Epidermal melanocyte (primary cell): Measurements from ENCODE around the gene GPR50.

ENCODE experiments used
- DNase-seq: peaks from one replicate; pipeline ENCODE4 v3.0.0; 2011; ENCODE audit warnings: low spot score; ENCODE audit not compliant: insufficient read length

GPR50 gene

GRCh38 chrX:151176231-151176750 lies at the start of gene GPR50:
Gene GPR50, plus strand, starts transcription at chrX:151176584. Its CDS starts 138 bp downstream, at chrX:151176722.
- no peak for DNase-seq

GRCh38 chrX:151132531-151132930 lies 43.9 kb upstream of the GPR50 start:
- DNase-seq = no peak

- DNase-seq = peak; percentile 22
Measured at GRCh38 chrX:151151665-151152267, 24.6 kb upstream of the GPR50 start.

- DNase-seq = no peak
Measured at GRCh38 chrX:151153086-151153485, 23.3 kb upstream of the GPR50 start.

GRCh38 chrX:151153667-151154066 lies 22.7 kb upstream of the GPR50 start:
- DNase-seq = no peak

- no peak for DNase-seq
Measured at GRCh38 chrX:151155234-151155633, 21.1 kb upstream of the GPR50 start.

GRCh38 chrX:151161690-151162089 lies 14.7 kb upstream of the GPR50 start:
- no peak for DNase-seq

GRCh38 chrX:151167791-151168345 lies 8.5 kb upstream of the GPR50 start:
- DNase-seq = no peak

GRCh38 chrX:151169783-151170182 lies 6.6 kb upstream of the GPR50 start:
- DNase-seq = no peak

GRCh38 chrX:151174581-151175282 lies 1.7 kb upstream of the GPR50 start:
- no peak for DNase-seq

GRCh38 chrX:151175283-151176062 lies 911 bp upstream of the GPR50 start:
- DNase-seq = no peak

- DNase-seq = no peak
Measured at GRCh38 chrX:151177141-151178027, 1.0 kb downstream of the GPR50 start.

- no peak for DNase-seq
Measured at GRCh38 chrX:151178746-151179145, 2.4 kb downstream of the GPR50 start.

- DNase-seq = no peak
Measured at GRCh38 chrX:151180400-151180799, 4.0 kb downstream of the GPR50 start.

GRCh38 chrX:151181088-151181487 lies 4.7 kb downstream of the GPR50 start:
- DNase-seq = no peak

GRCh38 chrX:151183233-151183753 lies 6.9 kb downstream of the GPR50 start:
- DNase-seq = no peak

GRCh38 chrX:151183912-151184565 lies 7.7 kb downstream of the GPR50 start:
- no peak for DNase-seq

- DNase-seq = no peak
Measured at GRCh38 chrX:151184705-151185104, 8.3 kb downstream of the GPR50 start.

GRCh38 chrX:151206871-151207270 lies 30.5 kb downstream of the GPR50 start:
- DNase-seq = no peak

GRCh38 chrX:151225843-151226242 lies 49.5 kb downstream of the GPR50 start:
- no peak for DNase-seq
